Activated T-cell treated with anti-CD3 and anti-CD28 coated beads, Interleukin-2, amount 50 U/mL, for 1 hour (primary cell): ENCODE measurements around the gene PHACTR3.

ENCODE experiments used
- DNase-seq: peaks from one replicate; pipeline ENCODE4 v3.0.0-alpha.2; 2020

Gene PHACTR3

DNA sequence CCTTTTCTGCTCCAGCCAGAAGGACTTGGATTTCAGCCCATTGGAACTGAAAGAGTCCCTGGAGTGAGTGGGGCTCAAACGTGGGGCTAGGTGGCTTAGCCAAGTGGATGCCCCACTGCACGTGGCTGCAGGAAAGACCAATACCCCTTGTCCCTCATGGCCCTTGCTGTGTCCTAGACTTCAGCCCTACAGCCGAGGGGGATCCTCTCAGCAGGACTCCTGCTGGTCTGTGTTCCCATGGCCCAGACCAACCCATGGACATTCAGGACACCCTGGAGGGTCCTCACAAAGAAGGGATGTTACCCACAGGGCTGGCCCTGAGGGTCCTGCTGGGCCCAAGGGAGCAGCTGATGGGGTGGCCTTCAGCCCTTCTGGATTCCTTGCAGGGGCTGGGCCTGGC is 30.0 kb upstream of the PHACTR3 start:
- DNase-seq, result no peak

DNA sequence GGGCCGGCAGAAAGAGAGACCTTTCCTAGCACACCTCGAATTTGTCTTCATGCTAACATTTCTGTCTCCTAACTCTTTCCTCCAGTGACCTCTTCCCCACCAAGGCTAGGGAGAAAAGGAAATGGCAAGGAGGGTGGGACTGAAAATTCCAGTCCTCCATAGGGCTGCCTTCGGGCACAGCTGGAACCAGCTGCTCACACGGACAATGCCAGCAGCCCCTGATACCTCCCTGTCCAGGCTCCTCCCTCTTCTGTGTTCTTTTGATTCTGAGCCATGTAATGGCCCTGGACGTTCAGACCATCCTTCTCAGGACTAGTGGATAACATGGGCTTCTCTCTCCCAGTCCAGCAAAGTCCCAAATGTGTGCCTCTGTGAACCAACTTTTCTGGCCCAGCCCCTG is 29.1 kb upstream of the PHACTR3 start:
- DNase-seq, result no peak

DNA sequence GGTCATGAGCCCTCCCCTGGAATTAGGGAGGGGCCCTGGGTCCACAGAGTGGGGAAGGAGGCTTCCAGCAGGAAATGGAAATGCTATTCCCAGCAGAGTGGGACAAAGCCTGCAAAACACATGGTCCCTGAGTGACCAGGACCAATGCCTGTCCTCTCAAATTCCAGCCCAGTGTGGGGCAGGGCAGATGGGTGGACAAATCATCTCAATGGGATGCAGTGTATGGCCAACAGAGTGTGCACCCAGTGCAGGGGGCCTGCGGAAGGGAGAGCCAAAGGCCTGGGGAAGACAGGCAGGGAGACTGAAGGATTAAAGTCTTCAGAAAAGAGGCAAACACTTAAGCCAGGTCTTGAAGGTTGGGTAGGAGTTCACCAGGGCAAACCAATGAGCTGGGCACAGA is 28.7 kb upstream of the PHACTR3 start:
- DNase-seq, result no peak

DNA sequence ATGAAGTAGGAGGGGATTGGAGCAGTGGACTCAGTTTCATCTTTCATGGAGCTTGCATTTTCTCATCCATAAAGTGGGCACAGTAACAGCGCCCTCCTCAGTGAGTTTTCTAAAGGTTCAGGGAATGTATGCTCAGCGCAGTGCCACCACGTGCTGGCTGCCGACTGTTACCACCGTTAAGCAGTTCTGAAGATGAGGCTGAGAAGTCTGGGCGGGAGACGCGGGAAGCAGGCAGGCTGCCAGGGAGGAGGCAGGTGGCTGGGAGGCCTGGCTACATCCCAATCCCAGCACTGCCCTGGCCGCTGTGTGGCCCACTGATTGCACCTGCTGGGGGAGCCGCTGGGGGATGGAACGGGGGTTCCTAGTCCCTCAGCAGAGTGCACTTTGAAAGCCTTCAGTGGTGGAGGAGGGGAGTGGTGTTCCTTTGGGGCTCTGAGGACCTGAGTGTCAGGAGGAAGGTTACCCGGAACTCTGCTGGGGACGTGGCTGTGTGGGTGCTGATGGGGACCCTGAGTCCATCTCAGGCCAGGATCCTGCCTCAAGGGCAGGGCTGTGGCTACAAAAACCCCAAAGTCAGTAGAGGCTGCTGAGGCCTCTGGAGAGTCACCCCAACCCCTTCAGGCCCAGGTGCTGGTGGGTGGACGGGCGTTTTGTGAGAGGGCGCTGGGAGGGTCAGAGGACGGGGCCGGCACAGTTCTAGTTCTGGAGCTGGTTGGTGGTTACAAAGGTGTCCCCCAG is 28.0 kb upstream of the PHACTR3 start:
- DNase-seq, result no peak

DNA sequence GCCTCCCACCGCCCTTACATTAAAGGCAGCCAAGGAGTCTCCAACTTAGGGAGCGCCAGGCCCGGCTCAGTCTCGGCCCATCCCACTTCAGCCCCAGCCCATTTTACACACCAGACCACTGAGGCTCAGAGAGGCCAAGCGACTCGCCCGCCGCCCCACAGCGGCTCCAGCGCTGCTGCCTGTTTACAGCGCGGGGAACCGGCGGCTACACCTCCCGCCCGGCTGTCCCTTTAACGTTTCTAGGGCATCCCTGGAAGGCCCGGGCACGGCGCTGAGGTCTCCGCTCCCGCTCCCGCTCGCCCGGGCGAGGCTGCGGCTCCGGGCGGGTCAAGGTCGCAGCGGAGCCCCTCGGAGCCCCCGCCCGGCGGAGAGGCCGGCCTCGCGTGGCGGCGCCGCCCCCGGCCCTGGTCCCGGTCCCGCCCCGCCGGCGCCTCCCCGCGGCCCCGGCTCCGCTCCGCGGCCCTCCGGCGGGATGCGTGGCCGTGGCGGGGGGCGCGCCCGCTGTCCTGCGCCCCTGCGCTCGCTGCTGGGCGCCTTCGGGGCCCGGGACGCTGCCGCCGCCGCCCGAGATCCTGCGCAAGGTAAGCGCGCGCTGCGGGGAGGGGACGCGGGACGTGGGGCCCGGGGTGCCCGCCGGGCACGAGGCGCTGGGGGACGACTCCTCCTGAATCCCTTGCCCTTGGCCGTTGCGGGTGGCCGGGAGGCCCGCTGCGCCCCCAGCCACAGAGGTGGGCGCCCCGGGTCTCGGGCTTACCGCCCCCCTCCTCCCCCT is 27.1 kb upstream of the PHACTR3 start:
- DNase-seq, result no peak

DNA sequence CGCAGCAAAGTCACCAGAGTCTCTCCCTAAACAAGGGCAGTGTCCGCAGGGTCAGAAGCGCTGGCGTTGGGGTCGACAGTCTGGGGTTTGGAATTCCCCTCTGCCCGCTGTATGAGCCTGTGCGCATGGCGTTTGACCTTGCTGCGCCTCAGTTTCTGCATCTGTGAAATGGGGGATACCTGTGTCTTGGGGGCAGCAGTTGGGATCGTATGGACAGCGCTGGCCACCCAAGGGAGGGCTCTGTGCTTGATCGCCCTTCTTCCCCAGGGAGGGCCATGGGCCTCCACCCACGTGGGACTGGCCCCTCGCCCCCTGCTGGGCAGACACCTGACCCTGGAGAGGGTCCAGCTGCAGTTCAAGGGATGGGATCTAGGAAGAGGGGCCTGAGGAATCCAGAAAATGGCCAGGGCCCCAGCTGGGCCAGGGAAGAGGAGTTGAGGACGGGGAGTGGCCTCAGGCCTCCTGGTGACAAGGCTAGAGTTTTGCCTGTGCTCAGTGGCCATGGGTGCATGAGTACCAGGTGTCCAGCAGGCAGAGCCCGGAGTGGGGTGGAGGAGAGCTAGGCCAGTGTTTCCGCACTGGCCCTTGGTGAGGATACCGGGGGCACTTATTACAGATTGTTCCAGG is 26.4 kb upstream of the PHACTR3 start:
- DNase-seq, result no peak

DNA sequence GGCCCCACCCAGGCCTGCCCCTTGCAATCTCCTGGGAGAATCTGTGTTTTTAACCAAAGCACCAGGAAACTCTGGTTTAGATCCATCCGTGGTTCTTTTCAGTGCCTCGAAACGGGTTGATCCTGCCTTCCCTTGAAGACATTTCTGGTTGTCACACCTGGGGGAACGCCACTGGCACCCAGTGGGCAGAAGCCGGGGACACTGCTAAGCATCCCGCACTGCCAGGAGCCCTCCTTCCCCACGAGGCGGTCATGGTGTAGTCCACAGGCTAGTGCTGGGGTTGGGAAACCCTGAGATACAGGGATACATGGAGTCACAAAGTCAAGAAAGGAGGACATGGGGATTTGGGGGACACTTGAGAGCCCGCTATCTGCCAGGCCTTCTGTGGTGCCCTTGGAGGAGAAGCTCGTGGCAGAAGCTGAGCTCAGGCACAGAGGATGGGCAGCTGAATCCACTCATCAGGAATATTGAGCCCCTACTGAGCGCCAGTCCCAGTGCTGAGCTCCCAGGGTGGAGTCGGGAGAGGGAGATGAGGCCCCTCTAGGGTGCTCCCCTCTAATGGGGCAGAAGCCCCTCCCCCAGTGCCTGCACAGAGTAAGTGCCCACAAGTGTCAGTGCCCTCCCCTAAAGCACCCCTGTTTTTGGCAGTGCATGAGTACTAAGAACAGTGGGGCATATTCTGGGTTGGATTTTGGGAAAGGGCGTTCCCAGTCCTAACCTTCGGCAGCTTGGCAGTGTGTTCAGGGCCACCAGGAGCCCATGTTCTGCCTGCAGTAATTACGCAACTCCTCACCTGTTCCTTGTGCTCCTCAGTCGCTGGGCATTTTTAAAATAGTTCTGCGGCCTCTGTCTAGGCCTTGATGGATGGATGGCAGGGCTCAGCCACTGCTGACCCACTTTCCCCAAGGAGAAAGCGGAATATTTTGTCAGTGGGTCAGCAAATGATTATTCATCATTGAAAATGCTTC is 25.6 kb upstream of the PHACTR3 start:
- no peak for DNase-seq

DNA sequence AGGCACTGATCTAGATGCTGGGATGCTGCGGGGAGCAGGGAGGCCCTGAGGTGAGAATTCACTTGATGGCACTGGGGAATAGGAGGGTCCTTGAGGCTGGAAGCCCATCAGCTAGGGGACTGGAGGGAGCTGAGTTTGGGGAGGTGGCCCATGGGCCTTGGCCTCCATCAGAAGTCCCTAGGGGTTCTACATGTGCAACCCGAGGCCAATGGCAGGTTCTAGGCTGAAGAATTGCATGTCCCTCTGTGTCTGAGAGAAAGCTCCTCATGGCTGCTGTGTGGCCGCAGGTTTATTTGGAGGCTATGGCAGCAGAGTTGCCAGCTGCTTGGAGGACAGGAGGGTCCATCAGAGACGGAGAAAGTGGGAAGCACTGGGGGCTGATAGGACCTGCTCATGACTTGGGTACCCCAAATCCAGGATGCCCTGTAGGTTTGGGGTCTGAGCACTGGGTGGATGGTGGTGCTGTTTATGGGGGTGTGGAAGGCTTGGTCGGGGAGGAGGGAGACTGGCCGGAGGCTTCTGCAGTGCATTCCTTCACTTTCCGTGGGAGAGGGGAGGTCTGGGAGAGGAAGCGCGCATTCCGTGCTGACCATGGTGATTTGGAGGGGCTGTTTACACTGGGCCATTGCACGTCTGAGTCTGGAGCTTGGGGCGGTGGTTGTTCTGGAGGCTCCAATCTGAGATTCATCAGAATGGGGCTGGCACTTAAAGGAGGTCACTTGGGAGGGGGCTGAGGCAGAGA is 24.8 kb upstream of the PHACTR3 start:
- DNase-seq, result no peak

DNA sequence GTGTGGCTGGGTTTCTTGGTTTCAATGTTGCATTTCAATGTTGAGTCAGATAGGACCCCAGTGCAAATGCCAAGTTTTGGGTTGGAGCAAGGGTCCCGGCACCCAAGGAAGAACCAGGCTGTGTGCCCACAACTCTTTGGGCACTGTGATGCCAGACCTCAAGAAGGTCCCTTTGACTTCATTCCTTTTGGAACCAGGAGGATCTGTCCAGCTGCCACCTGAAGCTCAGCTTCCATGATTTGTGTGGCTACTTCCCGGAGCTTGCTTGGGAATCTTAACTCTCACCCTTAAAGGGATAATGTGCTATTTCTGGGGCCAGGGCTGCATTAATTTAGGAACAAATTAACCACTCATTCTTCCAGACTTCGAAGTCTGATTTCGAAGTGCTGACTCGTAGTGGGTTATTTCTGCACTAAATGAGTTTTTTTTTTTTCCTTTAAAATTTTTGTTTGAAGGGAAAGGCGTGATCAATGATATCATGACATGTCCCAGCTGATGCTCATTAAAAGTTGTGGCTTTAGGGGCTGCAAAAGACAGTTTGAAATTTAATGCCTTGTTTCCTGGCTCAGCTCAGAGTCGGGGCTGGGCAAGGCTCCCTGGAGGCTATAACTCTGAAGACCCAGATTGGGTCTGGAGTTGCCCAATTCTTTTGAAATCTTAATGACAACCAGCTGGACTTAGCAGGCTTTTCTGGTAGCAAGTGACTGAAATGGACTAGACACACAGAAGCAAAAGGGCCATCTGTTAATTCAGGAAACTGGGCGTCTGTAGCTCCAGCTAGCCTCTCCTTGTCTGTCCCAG is 24.0 kb upstream of the PHACTR3 start:
- no peak for DNase-seq

DNA sequence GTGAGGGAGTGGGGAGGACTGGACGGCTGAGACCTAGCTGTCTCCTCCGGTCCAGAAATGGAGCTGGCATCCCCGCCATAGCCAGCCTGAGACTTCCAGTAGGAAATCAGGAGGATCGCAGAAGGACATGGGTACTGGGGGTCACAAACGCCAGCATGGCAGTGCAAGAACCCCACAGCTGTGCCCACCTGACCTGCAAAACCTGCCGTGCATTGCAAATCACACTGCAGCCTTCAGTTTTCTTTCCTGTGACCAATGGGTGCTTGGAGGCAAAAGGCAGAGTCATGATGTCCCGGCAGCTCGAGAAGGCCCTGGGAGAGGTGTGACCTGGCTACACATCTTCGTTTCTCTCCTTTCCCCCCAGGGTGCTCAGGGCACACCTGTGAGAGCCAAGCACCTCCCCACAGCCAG is 23.3 kb upstream of the PHACTR3 start:
- no peak for DNase-seq

DNA sequence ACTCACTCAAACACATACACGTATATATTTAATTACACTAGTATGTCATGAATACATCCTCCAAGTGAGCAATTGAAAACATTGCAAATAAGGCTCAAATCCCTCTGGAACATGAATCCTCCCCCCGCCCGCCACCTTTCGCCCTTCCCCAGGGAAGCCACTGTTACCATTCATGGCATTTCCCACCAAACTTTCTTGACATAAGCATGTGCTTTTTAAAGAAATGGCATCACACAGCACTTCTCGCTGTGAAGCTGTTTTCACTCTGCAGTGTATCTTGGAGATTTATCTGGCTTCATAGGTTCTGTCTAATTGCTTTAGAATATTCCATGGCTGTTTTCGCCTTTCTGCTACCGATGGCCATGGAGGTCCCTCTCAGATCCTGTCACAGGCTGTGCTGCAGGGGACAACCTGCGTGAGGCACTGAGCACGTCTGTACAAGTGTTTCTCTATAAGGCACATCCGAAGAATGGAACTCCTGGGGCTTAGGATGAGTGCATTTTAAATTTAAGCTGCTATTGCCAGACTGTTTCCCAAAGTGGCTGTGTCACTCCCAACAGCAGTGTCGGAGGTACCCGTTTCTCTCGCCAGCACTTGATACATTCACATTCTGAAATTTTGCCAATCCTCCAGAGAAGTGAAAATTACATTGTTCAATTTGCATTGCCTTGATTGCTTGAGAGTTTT is 22.2 kb upstream of the PHACTR3 start:
- no peak for DNase-seq

DNA sequence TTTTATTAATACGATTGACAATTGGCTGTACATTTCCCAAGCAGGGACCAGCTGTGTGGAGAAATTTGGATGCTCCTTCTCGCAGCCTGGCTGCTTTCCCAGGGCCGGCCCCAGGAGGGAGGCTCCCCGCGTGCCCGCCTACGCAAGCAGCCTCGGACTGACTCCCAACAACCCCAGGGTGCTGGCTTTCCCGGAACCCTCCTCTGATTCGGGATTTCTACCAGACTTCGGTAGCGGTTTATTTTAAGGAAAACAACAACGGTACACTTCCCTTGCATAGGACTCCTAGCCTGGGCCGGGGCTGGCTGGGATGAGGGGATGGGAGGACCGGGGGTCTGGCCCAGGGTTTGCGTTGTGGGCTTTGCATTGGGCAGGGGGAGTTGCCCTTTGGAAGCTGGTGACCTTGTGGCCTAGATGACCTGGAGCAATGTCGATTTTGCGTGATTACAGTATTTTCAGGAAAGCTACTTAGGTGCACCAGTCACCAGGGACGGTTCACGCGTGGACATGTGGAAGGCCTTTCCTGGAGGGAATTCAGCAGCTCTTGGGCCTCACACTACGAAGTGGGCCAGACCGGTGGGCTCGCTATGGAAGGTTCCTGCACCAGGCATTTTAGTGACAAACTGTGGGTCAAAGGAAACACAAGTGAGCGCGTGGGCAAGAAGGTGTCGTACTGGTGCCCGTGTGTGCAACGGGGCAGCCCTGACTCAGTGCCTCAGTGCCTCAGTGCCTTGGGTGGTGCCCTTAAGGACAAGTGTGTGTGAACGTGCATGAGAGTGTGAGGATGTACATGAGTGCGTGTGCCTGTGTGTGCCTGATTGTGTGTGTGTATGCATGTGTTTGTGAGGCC is 20.7 kb upstream of the PHACTR3 start:
- DNase-seq, result no peak

DNA sequence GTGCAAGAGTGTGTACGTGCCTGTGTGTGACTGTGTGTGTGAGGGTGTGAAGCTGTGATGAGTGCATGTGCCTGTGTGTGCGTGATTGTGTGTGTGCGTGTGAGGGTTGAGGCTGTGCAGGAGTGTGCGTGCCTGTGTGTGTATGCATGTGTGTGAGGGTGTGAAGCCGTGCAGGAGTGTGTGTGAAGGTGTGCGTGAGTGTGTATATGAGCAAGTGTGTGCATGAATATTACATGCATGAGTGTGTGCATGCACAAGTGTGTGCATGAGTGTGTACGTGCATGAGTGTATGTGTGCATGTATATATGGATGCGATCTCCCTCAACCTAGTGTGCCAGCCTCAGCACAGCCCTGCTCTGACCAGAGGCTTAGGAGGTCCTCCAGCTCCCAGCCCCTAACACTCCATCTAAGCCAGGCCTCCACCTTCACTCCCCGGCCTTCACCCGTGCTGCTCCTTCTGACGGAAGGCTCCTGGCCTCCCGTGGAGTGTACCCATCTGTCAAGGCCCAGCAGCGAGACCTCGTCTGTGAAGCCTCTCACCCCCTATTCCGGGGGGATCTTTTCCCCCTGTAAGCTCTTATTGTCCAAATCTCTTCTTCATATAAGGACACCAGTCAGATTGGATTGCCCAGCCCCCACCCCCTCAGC is 19.9 kb upstream of the PHACTR3 start:
- DNase-seq, result no peak

DNA sequence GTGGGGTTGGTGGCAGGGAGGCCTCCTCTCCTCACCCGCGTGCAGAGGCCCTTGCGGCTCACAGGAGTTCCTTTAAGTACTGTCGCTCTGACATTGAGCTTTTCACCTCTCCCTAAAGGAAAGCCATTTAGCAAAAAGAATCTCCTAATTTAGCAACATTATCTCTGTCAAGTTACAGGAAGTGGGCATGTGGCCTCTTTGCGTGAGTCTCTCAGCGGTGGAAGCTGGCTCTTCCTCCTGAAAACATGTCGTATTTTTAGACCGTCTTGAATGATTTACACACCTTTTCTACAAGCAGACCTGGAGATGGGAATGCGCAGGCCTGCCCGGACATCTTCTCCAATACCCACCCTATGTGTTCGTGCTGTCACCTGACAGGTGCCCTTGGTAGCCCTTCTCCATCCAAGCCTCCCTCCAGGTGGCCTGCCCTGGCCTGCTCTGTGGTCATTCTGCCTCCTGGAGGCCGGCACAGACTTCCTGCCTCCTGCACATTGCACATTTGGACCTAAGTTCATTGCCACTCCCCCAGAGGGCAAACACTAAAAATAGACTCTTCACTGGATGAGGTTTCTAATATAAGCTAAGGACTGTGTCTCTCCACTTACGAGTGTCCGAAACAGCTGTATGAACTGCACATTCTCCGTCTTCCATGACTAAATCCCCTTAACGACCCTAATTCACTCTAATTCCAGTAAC is 18.5 kb upstream of the PHACTR3 start:
- DNase-seq, result no peak

DNA sequence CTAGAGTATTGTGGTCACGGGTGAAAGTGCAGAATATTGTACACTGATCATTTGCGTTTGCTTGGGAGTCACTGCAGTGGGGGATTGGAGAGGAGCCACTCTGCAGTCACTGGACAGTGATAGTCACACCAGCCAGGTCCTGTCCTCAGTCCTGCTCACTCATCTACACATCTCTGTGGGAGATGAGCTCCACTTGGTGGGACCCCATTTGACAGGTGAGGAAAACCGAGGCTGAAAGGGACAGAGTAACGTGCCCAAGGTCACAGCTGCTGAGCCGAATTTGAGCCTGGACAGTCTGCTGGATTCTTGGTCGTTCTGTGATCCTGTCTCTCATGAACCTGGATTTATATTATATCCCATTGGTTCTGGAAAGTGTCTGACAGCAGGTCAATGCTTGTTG is 17.7 kb upstream of the PHACTR3 start:
- DNase-seq, result no peak

DNA sequence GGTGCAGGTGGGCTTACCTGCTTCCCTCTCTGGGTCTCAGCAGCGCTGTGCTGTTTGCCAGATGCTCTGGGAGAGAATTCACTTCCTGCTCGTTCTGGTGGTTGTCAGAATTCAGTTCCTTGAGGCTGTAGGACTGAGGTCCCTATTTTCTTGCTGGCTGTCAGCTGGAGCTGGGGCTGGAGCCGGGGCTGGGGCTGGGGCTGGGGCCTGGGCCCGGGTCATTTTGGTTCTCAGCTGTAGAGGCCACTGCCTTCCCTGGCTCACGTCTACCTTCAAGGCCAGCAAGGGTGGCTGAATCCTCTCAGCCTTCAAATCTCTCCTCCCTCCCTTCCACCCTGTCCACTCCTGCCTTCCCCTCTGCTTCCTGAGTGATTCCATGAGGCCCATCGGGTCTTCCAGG is 16.8 kb upstream of the PHACTR3 start:
- no peak for DNase-seq

DNA sequence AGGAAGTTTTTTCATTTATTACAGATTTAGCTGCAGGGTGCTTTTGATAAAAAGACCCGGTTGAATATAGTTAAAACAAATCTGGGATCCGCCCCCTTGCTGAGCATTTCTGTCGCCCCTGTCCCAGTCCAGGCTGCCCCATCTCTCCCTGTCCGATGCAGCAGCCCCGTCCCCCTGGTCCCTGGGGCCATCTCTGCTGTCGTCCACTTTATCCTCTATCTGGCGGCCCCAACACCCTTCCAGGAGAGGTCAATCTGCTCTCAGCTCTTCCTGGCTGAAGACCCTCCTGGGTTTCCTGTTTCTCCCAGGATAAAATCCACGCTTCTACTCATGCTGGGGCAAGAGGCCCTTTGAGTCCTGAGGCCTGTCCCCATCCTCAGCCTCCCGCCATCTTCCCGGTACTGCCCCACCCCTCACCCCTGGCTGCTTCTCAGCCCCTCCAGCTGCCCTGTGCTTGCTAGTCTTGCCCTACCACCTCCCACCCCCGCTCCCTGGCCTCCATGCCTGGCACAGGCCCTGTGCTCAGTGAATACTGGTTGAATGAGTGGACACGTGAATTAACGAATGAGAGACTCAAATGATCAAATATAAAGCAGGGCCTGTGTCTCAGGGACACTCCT is 16.0 kb upstream of the PHACTR3 start:
- DNase-seq, result no peak

DNA sequence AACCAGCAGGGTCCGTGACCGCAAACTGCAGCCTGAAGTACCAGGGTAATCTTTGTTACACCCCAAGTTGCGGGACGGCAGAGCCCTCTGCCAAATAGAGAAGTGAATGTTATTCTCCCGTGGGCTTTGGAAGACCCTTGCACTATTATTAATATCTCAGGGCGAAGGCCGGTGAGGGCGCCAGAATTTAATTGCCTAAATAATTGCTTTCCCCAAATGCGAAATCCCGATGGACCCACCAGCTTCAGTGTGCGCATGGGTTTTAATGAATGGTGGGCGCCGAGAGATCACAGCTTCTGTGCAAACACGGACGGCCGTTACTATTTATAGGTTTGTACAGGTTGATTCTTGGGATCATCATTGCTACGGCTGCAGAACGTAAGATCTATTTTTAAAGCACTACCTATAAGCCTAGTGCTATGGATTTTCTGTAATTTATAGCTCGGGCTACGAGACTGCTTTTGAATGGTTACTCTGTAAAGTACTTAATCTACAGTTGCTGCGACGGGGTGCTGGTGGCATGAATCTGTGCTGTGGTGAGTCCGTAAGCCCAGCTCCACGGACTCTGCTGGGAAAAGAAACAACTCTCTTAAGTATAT is 15.2 kb upstream of the PHACTR3 start:
- DNase-seq, result no peak
